AG10803 (cell line): ENCODE measurements around the gene AMPD2.

ENCODE experiments used
- DNase-seq: peaks from one replicate; pipeline ENCODE4 v3.0.0; 2010; ENCODE audit warnings: low read depth
- H3K4me3 ChIP-seq: 2 replicates; pipeline ENCODE4 v1.5.1; 2011; ENCODE audit warnings: mild to moderate bottlenecking, low read length, control low read depth
- TF ChIP-seq, protein P1 (sequence below): conservative IDR thresholded peaks from 2 replicates; pipeline ENCODE4 v1.5.1; 2011; ENCODE audit warnings: mild to moderate bottlenecking, low read length, control low read depth, inconsistent platforms

The AMPD2 gene

DNA sequence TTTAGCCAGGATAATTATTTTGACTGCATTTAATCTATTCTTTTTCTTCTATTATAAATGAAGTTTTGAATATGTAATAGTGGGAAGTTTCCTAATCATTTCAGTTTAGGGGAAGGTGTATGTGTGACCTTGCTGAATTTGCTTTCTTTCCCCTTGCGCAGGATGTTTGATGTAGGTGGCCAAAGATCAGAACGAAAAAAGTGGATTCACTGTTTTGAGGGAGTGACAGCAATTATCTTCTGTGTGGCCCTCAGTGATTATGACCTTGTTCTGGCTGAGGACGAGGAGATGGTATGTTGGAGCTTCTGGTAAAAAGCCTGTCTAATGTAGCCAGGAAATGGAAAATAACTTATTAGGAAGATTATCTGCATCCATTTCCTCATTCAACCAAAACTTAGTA lies 33.6 kb upstream of the AMPD2 start:
- TF ChIP-seq, protein P1, sequence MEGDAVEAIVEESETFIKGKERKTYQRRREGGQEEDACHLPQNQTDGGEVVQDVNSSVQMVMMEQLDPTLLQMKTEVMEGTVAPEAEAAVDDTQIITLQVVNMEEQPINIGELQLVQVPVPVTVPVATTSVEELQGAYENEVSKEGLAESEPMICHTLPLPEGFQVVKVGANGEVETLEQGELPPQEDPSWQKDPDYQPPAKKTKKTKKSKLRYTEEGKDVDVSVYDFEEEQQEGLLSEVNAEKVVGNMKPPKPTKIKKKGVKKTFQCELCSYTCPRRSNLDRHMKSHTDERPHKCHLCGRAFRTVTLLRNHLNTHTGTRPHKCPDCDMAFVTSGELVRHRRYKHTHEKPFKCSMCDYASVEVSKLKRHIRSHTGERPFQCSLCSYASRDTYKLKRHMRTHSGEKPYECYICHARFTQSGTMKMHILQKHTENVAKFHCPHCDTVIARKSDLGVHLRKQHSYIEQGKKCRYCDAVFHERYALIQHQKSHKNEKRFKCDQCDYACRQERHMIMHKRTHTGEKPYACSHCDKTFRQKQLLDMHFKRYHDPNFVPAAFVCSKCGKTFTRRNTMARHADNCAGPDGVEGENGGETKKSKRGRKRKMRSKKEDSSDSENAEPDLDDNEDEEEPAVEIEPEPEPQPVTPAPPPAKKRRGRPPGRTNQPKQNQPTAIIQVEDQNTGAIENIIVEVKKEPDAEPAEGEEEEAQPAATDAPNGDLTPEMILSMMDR: no peak
- H3K4me3 ChIP-seq: no peak overlapping the region
- no peak for DNase-seq

DNA sequence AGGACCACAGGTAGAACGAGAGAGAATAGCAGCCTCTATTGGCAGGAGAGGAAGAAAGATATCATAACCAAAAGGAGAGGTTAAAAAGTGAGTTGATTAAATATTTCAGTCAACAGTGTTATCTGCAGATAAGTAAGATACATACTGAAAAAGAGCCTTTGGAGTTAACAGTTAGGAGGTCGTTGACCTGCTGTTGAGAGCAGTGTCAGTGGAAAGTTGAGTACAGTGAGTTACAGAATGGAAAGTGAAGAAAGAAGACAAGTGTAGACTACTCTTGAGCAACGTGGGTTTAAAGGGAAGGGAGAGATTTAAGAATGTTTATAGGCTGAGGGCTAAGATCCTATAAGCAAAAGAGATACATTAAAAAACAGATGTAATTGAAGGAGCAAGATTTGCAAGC lies 30.5 kb upstream of the AMPD2 start:
- TF ChIP-seq, protein P1: no peak
- H3K4me3 ChIP-seq: no peak overlapping the region
- no peak for DNase-seq

DNA sequence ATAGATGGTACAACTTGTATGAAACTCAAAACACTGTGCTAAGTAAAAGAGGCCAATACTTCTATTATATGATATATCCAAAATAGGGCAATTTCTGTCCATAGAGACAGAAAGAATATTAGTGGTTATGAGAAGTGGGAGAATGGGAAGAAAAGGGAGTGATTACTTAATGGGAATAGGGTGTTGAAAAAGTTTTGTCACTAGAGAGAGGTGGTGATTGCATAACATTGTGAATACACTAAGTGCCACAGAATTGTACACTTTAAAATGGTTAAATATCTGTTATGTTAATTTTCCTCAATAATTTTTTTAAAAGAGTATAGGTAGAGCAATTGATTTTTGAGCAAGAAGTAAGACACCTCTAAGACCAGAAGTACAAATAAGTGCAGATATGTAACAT lies 30.0 kb upstream of the AMPD2 start:
- TF ChIP-seq, protein P1: no peak
- DNase-seq: no peak
- no peak overlapping the region for H3K4me3 ChIP-seq

DNA sequence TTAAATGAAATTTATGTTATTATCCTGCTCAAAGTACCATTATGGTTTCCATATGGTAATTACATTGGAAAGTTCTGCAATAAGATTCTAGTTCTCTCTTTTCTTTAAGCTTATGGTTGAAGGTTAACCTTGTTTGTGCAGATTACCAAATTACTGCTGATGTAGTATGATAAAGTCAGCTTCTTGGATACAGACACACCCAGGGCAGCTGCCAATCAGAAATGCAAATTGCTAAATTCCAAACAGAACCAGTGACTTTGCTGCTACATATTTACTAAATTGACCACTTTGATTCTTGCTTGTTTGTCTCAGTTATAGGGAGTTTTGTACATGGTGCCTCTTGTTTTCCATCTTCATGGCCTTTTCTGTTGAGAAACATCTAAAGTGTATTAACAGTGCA lies 26.7 kb upstream of the AMPD2 start:
- no peak overlapping the region for H3K4me3 ChIP-seq
- DNase-seq: no peak
- TF ChIP-seq, protein P1: no peak

DNA sequence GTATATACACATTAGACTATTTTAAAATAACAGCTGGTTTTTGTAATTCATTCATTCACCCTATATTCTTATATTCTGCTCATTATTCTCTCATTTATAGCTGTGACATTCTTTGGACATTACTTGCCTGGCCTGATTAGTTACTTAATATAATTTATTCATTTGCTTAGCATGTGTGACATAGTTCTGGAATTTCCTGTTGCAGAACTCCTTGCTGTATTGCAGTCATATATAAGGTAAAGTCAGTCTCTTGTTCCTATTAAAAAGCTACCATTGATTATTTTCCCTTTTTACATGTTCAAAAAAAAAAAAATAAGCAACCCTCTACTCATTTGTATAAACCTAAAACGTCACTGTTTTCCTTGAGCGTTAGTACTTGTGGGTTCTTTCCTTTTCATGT lies 24.1 kb upstream of the AMPD2 start:
- DNase-seq: peak; percentile 70
- TF ChIP-seq, protein P1: no peak
- no peak overlapping the region for H3K4me3 ChIP-seq

DNA sequence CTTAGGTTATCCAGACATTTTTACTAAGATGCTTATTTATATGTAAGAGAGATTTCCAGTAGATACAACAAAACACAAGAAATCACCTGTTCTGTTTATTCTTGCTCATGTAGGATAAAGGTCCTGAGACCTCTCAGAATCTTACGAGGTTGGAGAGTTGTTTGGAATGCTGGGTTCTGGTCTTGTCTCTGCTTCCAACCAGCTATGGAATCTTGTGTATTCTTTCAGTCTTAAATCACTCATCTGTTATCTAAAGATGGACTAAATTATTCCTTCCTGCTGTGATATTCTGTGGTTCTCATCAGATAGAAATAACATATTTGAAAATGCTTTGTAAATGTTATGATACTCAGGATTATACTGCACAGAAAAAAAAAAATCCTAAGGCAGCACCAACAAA lies 21.5 kb upstream of the AMPD2 start:
- no peak for DNase-seq
- TF ChIP-seq, protein P1: no peak
- H3K4me3 ChIP-seq: no peak overlapping the region

DNA sequence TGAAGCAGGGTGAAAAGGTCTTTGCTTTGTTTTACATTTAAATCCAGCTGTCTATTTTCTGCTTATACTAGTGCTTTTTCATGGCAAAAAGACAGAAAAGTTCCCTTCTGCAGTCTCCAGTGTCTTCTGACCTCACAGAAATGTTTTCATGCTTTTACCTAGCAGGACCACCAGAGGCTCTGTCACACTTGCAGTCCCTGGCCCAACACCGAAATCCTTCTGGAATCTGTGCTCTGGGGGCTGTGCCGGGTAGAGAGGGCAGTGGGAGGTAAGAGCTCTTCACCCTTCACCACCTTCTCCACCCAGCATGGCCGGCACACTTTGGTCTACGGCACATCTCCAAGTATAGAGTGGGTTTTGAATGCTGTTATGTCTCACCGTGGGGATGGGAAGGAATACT lies 21.0 kb upstream of the AMPD2 start:
- no peak for DNase-seq
- TF ChIP-seq, protein P1: peak; percentile 13; the same call in 1 of the 2 replicates
- no peak overlapping the region for H3K4me3 ChIP-seq
